GM21619 (cell line): ENCODE measurements around the gene CEP128.

ENCODE experiments used
- ATAC-seq: cut with Tn5 transposase; IDR thresholded peaks from one replicate; pipeline ENCODE4 v1.9.1; 2021; ENCODE audit not compliant: unreplicated experiment

Gene CEP128

DNA sequence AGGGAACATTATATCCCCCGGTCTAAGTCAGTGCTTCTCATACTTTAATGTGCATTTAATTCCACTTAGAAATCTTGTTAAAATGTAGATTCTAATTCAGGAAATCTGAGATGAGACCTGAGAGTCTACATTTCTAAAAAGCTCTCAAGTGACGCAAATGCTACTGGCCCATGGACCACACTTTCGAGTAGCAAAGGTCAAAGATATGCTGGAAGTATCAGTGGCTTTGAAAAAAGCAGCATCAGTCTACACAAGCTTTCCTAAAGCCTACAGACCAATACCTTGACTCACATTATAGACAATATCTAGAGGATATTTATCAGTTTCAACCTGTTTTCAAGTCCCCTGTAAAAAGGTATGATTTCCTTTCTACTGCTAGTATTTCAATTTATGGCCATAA lies 248.6 kb downstream of the CEP128 start:
- ATAC-seq: no peak

GRCh38 chr14:80681651-80682050 lies 259.9 kb downstream of the CEP128 start:
- no peak for ATAC-seq

- ATAC-seq: no peak
Observed at GRCh38 chr14:80679273-80679672, 262.3 kb downstream of the CEP128 start.

DNA sequence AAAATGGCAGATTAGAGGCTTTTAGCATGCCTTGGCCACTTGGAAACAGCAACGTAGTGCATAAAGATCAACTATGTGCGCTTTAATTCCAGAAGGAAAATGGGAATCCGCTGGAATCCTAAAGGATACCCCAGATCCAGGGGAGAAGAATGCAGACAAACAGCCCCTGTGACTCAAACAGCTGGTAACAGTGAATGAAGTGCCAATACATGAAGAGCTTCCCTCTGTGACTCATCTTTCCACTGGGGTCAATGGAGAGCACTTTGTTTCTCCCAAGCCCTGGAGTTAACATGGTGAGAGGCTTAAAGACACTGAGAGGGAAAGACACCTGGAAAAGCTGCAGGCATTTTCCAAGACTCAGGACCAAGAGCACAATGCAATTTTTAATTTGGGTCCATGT lies 263.1 kb downstream of the CEP128 start:
- ATAC-seq: no peak

DNA sequence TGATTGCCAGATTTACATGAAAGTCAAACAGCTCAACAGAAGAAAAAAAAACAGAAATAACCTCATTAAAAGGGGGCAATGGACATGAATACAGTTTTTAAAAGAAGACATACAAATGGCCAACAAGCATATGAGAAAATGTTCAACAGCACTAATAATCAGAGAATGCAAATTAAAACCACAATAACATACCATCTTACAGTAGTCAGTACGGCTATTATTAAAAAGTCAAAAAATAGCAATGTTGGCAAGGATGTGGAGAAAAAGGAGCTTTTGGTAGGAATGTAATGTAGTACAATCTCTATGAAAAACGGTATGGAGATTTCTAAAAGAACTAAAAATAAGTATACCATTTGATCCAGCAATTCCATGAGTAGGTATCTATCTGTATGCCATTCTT lies 272.1 kb downstream of the CEP128 start:
- ATAC-seq: no peak

GRCh38 chr14:80664576-80664975 lies 277.0 kb downstream of the CEP128 start:
- no peak for ATAC-seq

DNA sequence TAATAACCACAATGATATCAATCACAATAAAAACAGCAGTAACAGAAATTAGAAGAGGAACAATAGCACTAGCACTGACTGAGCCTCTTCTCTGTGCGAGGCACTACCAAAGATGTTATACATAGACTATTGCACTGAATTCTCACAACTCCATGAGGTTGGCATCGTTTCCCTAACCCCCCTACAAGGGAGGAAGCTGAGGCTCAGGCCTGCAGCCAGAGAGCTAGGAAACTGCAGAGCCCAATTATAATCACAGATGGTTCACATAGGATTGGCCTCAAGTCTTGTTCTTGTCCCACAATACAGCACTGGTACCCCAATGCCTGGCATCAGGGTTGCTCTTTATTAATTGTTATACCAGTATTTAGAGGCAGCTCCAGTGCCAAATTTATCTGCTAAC lies 278.0 kb downstream of the CEP128 start:
- no peak for ATAC-seq

- ATAC-seq: no peak
Observed at GRCh38 chr14:80659783-80660182, 281.8 kb downstream of the CEP128 start.

DNA sequence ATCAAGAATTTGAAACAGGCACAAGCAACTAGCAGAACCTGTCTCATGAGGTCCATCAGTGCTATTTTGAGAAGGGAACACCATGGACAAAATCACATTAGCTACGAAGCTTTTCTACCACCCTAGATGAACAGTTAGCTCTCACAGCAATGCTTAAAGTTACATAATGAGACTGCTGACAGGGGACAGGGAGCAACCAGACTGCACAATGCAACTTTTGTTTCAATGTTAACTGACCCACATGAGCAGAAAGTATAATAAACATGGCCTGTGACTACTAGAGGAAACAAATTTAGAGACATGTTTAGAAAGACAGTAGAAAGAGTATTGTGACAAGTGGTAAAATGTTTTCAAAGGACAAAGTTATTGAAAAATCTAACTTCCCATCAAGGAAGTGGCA lies 282.8 kb downstream of the CEP128 start:
- no peak for ATAC-seq

DNA sequence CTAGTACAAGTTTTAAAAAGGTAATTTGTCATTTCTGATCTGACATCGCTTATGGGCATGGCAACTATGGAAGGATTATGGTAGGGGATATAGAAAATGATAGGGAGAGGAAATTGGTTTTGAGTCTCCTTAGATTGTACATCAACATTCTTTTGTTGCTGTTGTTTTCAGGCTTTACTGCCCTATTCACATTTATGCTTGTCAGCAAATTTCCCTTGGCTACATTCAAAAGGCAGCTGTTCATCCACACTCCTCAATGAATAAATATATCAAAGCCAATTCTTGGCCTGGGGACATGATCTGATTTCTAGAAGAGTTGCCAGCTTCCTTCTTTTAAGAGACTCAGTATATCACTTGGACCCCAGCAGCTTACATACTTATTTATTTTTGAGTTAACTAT lies 283.4 kb downstream of the CEP128 start:
- no peak for ATAC-seq

DNA sequence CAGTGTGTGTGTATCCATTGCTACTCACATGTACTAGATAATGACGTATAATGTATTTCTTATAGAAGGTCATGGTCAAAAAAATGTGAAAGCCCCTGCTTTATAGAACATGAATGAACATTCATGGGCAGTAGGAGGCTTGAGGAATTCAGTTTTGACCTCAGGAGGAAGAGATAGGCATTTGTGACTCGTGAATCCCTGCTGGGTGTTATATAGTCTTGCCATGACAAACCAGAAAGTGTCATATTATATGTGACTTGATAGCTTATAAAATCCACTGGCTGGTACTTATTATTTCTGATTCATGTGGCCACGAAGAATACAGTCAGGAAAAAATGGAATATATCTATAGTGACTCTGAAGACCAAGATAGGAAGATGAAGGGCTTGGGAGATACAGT lies 287.6 kb downstream of the CEP128 start:
- ATAC-seq: no peak

DNA sequence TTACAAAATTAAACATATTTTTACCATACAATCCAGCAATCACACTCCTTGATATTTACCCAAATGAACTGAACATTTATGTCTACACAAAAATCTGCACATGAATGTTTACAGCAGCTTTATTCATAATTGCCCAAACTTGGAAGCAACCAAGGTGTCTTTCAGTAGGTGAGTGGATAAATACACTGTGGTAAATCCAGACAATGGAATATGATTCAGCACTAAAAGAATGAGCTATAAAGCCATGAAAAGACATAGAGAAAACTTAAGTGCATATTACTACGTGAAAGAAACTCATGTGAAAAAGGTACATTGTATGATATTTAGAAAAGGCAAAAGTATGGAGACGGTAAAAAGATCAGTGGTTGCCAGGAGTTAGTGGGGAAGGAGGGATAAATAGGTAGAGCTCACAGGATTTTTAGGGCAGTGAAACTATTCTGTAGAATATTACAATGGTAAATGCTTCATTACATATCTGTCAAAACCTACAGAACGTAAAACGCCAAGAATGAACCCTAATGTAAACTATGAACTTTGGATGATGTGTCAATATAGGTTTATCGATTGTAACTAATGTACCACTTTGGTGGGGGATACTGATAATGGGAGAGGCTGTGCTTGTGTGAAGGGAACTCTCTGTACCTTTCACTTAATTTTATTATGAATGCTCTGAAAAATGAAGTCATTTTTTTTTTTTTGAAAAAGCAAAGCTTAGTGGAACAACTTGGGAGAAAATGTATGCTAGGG lies 295.7 kb downstream of the CEP128 start:
- ATAC-seq: no peak

GRCh38 chr14:80644826-80645225 lies 296.7 kb downstream of the CEP128 start:
- no peak for ATAC-seq

DNA sequence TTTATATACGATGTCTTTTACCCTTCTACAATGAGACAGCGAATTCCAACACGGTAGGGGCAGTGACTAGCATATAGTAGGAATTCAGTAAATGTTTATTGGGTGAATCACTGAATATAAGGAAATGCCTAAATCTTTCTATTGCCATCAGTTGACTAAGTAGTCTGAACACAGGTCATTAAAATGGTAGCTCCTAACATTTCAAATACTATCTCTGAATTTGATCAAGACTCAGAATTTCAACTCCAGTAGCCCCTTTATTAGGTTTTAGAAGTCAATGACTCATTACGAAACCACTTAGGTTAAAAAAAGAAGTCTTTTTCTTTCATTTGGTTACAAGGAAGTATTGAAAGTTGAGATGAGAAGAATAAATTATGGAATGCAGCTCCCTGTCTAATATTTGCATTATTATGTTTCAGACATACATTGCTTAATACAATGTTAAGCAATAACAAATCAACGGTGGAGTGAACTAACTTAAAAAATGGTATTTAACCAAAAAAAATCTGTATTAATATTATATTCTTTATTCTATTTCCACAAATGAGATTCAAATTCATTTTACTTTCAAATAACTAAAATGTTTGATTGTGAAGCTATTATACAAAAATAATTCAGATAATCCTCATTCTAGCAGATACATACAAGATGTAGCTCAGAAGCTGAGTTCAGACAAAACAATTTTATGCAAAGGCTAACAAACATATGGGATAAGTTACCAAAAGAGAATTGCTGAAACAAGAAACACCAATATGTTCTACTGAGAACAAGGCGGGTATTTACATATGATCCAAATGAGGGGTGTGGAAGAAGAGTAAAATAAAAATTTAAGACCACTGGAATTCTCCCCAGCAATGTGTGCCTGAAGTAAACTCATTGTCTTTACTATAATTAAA lies 302.7 kb downstream of the CEP128 start:
- ATAC-seq: no peak

DNA sequence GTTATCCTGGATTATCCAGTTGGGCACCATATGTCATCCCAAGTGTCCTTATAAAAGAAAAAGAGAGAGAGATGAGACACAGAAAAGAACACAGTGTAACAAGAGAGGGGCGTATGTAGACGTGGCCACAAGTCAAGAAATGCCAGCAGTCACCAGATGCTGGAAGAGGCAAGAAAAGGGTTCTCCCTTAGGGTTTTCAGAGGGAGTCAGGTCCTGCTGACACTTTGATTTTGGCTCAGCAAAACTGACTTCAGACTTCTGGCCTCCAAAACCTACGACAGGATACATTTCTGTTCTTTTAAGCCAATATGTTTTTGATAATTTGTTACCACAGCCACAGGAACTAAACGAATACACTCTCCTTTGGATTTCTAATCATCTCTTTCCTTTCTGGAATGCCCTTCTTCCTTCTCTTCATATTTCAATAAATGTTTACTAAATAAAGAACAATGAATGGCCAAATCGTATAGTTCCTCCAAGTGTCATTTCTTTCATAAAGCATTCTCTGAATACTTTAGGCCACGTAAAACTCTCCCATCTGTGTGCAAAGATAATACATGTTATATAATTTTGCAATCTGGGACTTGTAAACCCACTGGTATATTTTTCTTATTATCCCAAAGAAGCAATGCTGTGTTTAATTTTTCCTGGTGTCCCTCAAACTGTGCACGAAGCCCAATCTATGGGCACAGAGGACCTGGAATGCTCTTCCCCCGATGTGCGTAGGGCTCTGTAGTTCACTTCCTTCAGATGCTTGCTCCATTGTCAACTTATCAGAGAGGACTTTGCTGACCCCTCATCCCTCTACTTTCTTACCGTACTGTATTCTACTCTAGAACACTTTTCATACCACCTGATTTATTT lies 303.6 kb downstream of the CEP128 start:
- no peak for ATAC-seq

- no peak for ATAC-seq
Observed at GRCh38 chr14:80636071-80636470, 305.5 kb downstream of the CEP128 start.

DNA sequence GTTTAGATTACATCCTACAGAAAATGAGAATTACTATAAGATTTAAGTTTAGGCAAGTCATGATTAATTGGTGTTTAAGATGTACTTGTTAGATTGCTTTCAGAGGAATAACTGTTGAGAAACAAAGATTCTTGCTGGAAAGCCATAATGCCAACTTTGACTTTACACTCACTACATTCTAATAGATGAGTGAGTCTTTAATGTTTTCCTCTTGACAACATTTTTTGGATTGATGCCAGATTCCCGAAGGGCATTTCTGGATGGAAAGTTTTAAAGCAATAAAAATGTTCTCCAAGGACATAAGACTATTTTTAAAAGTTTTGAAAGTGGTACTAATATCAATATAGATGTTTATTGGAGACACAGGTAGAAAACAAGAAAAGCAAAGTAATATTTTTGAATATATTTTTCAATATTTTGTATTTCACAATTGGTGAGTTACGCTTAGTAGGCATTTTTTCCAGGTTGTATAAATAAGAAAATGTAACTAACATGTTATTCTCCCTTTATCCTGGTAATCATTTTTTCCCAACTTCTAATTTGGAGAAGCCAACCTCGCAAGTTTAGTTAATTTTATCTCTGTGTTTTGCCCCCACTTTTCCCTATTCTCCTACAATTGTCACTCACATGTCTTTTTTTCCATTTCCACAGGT lies 307.3 kb downstream of the CEP128 start:
- ATAC-seq: no peak

DNA sequence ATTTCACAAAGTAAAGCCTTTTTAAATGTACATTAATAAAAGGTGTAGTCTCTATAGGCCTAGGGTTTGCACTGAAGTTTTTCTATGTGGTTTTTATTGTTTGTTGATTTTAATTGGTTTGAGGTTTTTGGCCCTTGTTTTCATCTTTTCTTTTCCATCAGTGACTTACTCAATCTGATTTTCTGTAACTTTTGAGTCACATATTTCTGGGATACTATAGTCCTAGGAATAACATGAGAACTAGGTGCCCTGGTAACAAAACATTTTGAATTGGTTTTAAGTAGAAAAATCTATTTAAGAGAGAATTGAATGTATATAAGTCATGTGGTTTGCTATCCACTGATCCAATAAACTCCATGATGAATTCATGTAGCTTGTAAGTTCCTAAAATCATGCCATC lies 311.9 kb downstream of the CEP128 start:
- ATAC-seq: no peak

- ATAC-seq: no peak
Observed at GRCh38 chr14:80628547-80628946, 313.0 kb downstream of the CEP128 start.

DNA sequence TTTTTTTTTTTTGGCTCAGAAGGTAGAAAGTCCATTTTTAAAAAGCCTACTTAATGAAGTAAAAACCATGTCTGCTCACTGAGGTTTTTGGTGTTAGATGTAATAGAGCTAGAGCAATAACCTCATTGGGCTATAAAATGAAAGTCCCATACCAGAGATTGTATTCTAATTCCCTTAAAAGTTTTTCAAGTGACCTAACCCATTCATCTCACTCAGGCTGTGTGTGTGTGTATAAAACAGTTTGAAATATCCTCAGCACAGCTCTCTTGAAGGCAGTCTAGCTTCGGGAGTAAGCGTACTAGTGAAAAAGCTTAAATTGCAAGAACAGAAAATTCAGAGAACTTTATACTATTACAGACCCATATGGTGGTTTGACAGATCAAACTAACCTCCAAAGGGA lies 313.8 kb downstream of the CEP128 start:
- no peak for ATAC-seq

DNA sequence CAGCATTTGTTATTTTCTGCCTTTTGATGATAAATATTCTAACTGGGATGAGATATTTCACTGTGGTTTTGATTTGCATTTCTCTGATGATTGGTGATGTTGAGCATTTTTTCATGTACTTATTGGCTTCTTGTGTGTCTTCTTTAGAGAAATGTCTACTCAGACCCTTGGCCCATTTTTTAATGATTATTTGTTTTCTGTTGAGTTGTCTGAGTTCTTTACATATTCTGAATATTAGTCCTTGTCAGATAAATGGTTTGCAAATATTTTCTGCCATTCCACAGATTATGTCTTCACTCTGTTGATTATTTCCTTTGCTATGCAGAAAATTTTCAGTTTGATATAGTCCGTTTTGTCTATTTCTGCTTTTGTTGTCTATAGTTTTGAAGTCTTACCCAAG lies 317.0 kb downstream of the CEP128 start:
- no peak for ATAC-seq
